Natural killer cell treated with Interleukin-12 subunit alpha and Interleukin-12 subunit beta and Interleukin-15 and Interleukin-18, amount 100 ng/mL, for 72 hours (primary cell): Measurements from ENCODE around the gene KLHL29. TPM values are rescaled to one million over a fixed set of nuclear protein-coding genes. Genes with fewer than 3 reads are reported as not detected.

ENCODE experiments used
- ATAC-seq, 2 donors: fragments of 150-1000 bp; cut with Tn5 transposase in 1 of 2; sonication (Bioruptor Pico), chemical (Tn5 transposase) in 1 of 2; 2 replicates each; pipeline ENCODE4 v1.10.0; 2021
- DNase-seq: peaks from one replicate; pipeline ENCODE4 v3.0.0; 2022; ENCODE audit warnings: low spot score
- H3K27ac Mint-ChIP-seq, 2 donors: 1 replicate in 1 of 2; 2 replicates in 1 of 2; pipeline ENCODE4 v1.8.0; 2022; ENCODE audit warnings: mixed read lengths in 2 of 2, mild to moderate bottlenecking in 1 of 2, moderate library complexity in 1 of 2
- H3K27me3 Mint-ChIP-seq, 2 donors: 1 replicate in 1 of 2; 2 replicates in 1 of 2; pipeline ENCODE4 v1.8.0; 2022; ENCODE audit warnings: mixed read lengths in 2 of 2
- H3K36me3 Mint-ChIP-seq: one replicate; pipeline ENCODE4 v1.8.0; 2022; ENCODE audit warnings: mixed read lengths
- H3K4me1 Mint-ChIP-seq, 2 donors: 1 replicate in 1 of 2; 2 replicates in 1 of 2; pipeline ENCODE4 v1.8.0; 2022; ENCODE audit warnings: low read depth in 2 of 2, mixed read lengths in 2 of 2, mild to moderate bottlenecking in 1 of 2
- H3K4me3 Mint-ChIP-seq: one replicate; pipeline ENCODE4 v1.8.0; 2022; ENCODE audit warnings: mixed read lengths
- H3K9me3 Mint-ChIP-seq: 2 replicates; pipeline ENCODE4 v1.8.0; 2022; ENCODE audit warnings: mixed read lengths
- total RNA-seq, 2 donors: library from RNA; stranded (reverse); gene quantifications; one replicate each; pipeline ENCODE4 v1.2.3, GENCODE V29; 2022

The KLHL29 gene
- total RNA-seq, 2 donors from 2014 or later = 0.11 to 0.12 TPM

GRCh38 chr2:23488584-23488983 is 103.6 kb downstream of the KLHL29 start:
- Mint-ChIP-seq H3K36me3 (no peaks in the 10 kb centered on the region), H3K27me3 (peaks cover 22 to 24% of the 10 kb centered on the region in 2 donors), H3K9me3 (no peaks in the 10 kb centered on the region), H3K27ac (no peak overlapping the region), H3K4me3 (no peak overlapping the region), H3K4me1 (peaks cover 0 to 3% of the 10 kb centered on the region in 2 donors)
- ATAC-seq = no peak
- no peak for DNase-seq

DNA sequence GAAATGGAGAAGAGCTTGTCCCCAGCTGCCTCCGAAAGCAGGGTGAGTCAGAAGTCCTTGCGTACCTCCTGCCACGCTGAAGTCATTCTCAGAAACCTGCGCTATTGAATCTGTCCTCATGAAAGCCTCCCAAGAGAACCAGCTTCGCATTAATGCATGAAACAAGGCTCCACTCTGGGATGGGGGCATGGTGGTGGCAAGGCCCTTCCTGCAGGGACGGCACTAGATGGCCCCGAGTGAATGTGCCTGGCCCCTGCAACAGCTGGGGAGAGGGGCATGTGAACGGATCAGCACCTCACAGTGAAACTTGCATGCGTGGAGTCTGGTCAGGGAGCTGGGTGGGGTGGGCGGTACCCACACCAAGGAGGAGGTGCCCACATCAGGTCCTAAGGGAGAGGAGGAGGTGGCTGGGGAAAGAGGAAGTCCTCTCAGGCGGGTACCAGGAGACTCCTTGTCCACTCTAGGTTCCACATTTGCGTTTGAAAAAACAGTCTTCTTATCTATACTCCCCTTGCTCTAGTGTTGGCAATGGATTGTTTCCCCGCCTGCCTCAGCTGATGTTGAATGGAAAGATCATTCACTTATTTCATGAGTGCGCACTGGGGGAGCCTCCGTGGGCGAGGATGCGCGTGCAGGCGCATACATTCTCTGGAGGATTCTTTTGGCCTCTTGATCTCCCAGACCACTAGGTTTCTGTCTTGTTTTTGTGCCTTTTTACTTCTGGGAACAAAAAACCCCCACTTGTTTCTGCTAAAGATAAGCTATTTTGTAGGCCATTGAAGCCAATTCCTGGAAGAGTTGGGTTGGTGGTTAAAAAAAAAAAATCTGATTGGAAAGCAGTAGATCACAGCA is 104.7 kb downstream of the KLHL29 start:
- Mint-ChIP-seq H3K36me3 (no peaks in the 10 kb centered on the region), H3K4me3 (no peak overlapping the region), H3K27me3 (peaks cover 22 to 26% of the 10 kb centered on the region in 2 donors), H3K9me3 (no peaks in the 10 kb centered on the region), H3K27ac (no peak overlapping the region), H3K4me1 (peaks cover 0 to 3% of the 10 kb centered on the region in 2 donors)
- DNase-seq (no peak), ATAC-seq (no peak)

GRCh38 chr2:23491591-23492336 is 106.8 kb downstream of the KLHL29 start:
- peak in 1 of 2 donors; percentile 37 for ATAC-seq
- no peaks in the 10 kb centered on the region for H3K36me3 Mint-ChIP-seq
- H3K27ac Mint-ChIP-seq = no peak overlapping the region
- no peak overlapping the region for H3K4me3 Mint-ChIP-seq
- H3K9me3 Mint-ChIP-seq = no peaks in the 10 kb centered on the region
- H3K4me1 Mint-ChIP-seq = peaks cover 1 to 3% of the 10 kb centered on the region in 2 donors
- DNase-seq = no peak
- peaks cover 21 to 29% of the 10 kb centered on the region in 2 donors for H3K27me3 Mint-ChIP-seq

- Mint-ChIP-seq H3K36me3 (no peaks in the 10 kb centered on the region), H3K4me3 (no peak overlapping the region), H3K9me3 (no peaks in the 10 kb centered on the region), H3K4me1 (peaks cover 7 to 8% of the 10 kb centered on the region in 2 donors), H3K27ac (no peak overlapping the region), H3K27me3 (peaks cover 23 to 34% of the 10 kb centered on the region in 2 donors)
- DNase-seq (no peak), ATAC-seq (no peak)
Measured at GRCh38 chr2:23492337-23492675, 107.3 kb downstream of the KLHL29 start.

DNA sequence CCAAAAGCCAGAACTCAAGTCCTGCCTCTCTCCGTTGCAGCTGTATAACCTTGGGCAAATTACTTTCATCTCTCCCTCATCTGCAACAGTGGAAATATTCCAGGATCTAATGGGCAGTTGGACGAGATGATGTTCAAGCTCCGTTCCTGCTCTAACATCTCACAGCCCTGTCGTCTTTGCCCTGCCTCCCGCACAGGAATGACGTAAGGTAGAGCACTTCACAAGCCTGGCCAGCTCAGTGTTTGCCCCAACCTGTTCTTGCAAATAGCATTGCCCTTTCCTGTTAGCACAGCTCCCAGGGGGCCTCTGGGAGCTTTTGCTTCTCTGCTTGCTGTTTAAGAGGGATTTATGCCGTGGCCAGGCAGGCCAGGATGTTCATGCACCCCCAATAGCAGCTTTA is 107.9 kb downstream of the KLHL29 start:
- Mint-ChIP-seq H3K27me3 (peaks cover 23 to 40% of the 10 kb centered on the region in 2 donors), H3K4me1 (peaks cover 8% of the 10 kb centered on the region in 2 donors), H3K36me3 (no peaks in the 10 kb centered on the region), H3K4me3 (no peak overlapping the region), H3K9me3 (no peaks in the 10 kb centered on the region), H3K27ac (no peak overlapping the region)
- ATAC-seq = no peak
- no peak for DNase-seq

DNA sequence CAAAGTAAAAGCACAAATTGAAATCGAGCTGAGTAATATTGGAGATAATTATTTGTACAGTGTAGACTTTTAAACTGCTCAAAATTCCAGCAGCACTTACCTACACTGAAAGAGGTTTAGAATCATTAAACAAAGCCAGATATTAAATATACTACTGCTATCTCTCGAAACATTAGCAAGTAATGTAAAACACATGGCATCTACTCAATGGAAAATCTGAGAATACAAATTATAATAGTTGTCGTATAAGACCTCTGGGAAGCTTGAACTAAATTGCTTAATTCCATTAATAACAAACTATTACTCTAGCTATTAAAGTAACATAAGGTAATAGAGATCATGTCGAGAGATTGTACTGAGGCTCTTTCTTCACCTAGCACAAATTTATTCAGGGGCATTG is 108.9 kb downstream of the KLHL29 start:
- Mint-ChIP-seq H3K4me1 (peaks cover 5 to 8% of the 10 kb centered on the region in 2 donors), H3K4me3 (no peak overlapping the region), H3K36me3 (no peaks in the 10 kb centered on the region), H3K27ac (no peak overlapping the region), H3K27me3 (peaks cover 23 to 34% of the 10 kb centered on the region in 2 donors), H3K9me3 (no peaks in the 10 kb centered on the region)
- DNase-seq (no peak), ATAC-seq (no peak)

DNA sequence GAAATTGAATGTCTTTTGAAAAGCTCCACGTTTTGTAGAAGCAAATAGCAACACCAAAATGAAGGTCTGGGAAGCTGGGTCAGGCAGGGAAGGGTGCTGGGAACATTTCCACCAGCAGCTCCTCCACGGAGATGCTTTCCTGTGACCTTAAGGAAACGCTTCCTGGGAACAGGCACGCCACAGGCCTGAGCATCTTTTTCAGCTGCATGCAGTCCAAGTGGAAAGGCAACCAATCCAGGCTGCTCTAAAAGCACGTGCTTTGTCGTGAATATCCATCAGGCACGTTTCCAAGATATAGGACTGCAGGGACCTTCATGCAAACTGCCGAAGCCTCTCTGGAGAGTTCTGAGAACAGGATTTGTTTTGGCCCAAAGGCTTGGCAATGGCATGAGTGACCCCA is 109.3 kb downstream of the KLHL29 start:
- Mint-ChIP-seq H3K27me3 (peaks cover 24 to 33% of the 10 kb centered on the region in 2 donors), H3K4me3 (no peak overlapping the region), H3K36me3 (no peaks in the 10 kb centered on the region), H3K4me1 (peaks cover 5 to 8% of the 10 kb centered on the region in 2 donors), H3K9me3 (no peaks in the 10 kb centered on the region), H3K27ac (no peak overlapping the region)
- DNase-seq (no peak), ATAC-seq (no peak)

- DNase-seq = peak; percentile 56
- H3K4me1 Mint-ChIP-seq = peaks cover 5 to 8% of the 10 kb centered on the region in 2 donors
- H3K27ac Mint-ChIP-seq = no peak overlapping the region
- H3K4me3 Mint-ChIP-seq = no peak overlapping the region
- no peaks in the 10 kb centered on the region for H3K9me3 Mint-ChIP-seq
- ATAC-seq = no peak
- H3K27me3 Mint-ChIP-seq = peaks cover 24 to 40% of the 10 kb centered on the region in 2 donors
- no peaks in the 10 kb centered on the region for H3K36me3 Mint-ChIP-seq
Measured at GRCh38 chr2:23495661-23496114, 110.7 kb downstream of the KLHL29 start.

- Mint-ChIP-seq H3K4me3 (no peak overlapping the region), H3K9me3 (no peaks in the 10 kb centered on the region), H3K27me3 (peaks cover 23 to 40% of the 10 kb centered on the region in 2 donors), H3K27ac (no peak overlapping the region), H3K4me1 (peaks cover 5 to 8% of the 10 kb centered on the region in 2 donors), H3K36me3 (no peaks in the 10 kb centered on the region)
- DNase-seq = no peak
- no peak for ATAC-seq
Measured at GRCh38 chr2:23496456-23496855, 111.5 kb downstream of the KLHL29 start.

- ATAC-seq = no peak
- H3K4me3 Mint-ChIP-seq = peak overlapping the region; percentile 33
- no peaks in the 10 kb centered on the region for H3K9me3 Mint-ChIP-seq
- H3K27me3 Mint-ChIP-seq = peaks cover 17 to 34% of the 10 kb centered on the region in 2 donors
- peaks cover 5 to 8% of the 10 kb centered on the region in 2 donors for H3K4me1 Mint-ChIP-seq
- no peak for DNase-seq
- no peak overlapping the region for H3K27ac Mint-ChIP-seq
- H3K36me3 Mint-ChIP-seq = no peaks in the 10 kb centered on the region
Measured at GRCh38 chr2:23497063-23497462, 112.1 kb downstream of the KLHL29 start.

DNA sequence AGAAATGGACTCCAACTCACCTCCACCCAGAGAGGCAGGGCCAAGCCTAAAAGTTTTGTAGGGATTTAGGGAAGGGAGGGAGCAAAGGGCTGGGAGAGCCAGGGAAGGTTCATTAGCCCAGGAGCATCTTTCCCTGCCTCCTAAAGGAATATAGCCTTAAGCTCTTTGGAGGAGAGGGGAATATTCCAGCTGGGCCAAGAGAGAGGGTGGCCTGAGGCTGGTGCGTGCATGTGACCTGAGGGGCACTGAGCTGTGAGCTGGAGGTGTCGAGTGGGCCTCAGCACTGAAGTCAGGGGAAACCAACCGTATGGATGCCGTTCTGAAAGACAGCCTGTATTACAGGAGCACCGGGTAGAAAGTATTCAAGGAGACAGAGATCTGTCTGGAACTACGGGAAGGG is 112.6 kb downstream of the KLHL29 start:
- peak overlapping the region; percentile 33 for H3K4me3 Mint-ChIP-seq
- H3K27ac Mint-ChIP-seq = no peak overlapping the region
- peaks cover 17 to 33% of the 10 kb centered on the region in 2 donors for H3K27me3 Mint-ChIP-seq
- no peaks in the 10 kb centered on the region for H3K9me3 Mint-ChIP-seq
- ATAC-seq (no peak), DNase-seq (no peak)
- peaks cover 5 to 8% of the 10 kb centered on the region in 2 donors for H3K4me1 Mint-ChIP-seq
- H3K36me3 Mint-ChIP-seq = no peaks in the 10 kb centered on the region

GRCh38 chr2:23498943-23499342 is 114.0 kb downstream of the KLHL29 start:
- H3K4me1 Mint-ChIP-seq = peaks cover 5 to 8% of the 10 kb centered on the region in 2 donors
- no peaks in the 10 kb centered on the region for H3K36me3 Mint-ChIP-seq
- DNase-seq (no peak), ATAC-seq (no peak)
- no peak overlapping the region for H3K4me3 Mint-ChIP-seq
- H3K27ac Mint-ChIP-seq = no peak overlapping the region
- peaks cover 14 to 26% of the 10 kb centered on the region in 2 donors for H3K27me3 Mint-ChIP-seq
- no peaks in the 10 kb centered on the region for H3K9me3 Mint-ChIP-seq

- ATAC-seq = no peak
- Mint-ChIP-seq H3K4me3 (no peak overlapping the region), H3K27me3 (peaks cover 14 to 26% of the 10 kb centered on the region in 2 donors), H3K36me3 (no peaks in the 10 kb centered on the region), H3K27ac (no peak overlapping the region), H3K4me1 (peaks cover 5 to 8% of the 10 kb centered on the region in 2 donors), H3K9me3 (no peaks in the 10 kb centered on the region)
- no peak for DNase-seq
Measured at GRCh38 chr2:23499439-23499838, 114.5 kb downstream of the KLHL29 start.

GRCh38 chr2:23500836-23501235 is 115.9 kb downstream of the KLHL29 start:
- ATAC-seq (no peak), DNase-seq (no peak)
- Mint-ChIP-seq H3K27me3 (peaks cover 13 to 25% of the 10 kb centered on the region in 2 donors), H3K36me3 (no peaks in the 10 kb centered on the region), H3K27ac (no peak overlapping the region), H3K4me1 (peaks cover 5 to 8% of the 10 kb centered on the region in 2 donors), H3K4me3 (no peak overlapping the region), H3K9me3 (no peaks in the 10 kb centered on the region)
